Lung (tissue), 12 donors: Measurements from ENCODE around the gene ZNF154. TPM values are rescaled to one million over a fixed set of nuclear protein-coding genes. Genes with fewer than 3 reads are reported as not detected.

Source experiments
- ATAC-seq: fragments of 200-7000 bp; cut with Tn5 transposase; one replicate; pipeline ENCODE4 v1.9.1; 2020; ENCODE audit warnings: moderate number of reproducible peaks; ENCODE audit not compliant: insufficient read depth, low FRiP score
- DNase-seq, 3 donors: peaks; one replicate each; pipeline ENCODE4 v3.0.0-alpha.2; 2013 to 2017
- H3K27ac ChIP-seq, 2 donors: one replicate each; pipeline ENCODE4 v1.5.1; 2013; ENCODE audit warnings: mild to moderate bottlenecking in 2 of 2, moderate library complexity in 2 of 2, control low read depth in 1 of 2, inconsistent platforms in 1 of 2, low read depth in 1 of 2, low read length in 1 of 2
- H3K27me3 ChIP-seq, 3 donors: one replicate each; pipeline ENCODE4 v1.5.1; 2013; ENCODE audit warnings: low read length in 2 of 3; ENCODE audit not compliant: control insufficient read depth in 3 of 3, insufficient read depth in 3 of 3
- H3K36me3 ChIP-seq, 4 donors: one replicate each; pipeline ENCODE4 v1.5.1; 2013; ENCODE audit warnings: low read length in 4 of 4, mild to moderate bottlenecking in 1 of 4, moderate library complexity in 1 of 4; ENCODE audit not compliant: control insufficient read depth in 4 of 4, insufficient read depth in 4 of 4
- H3K4me1 ChIP-seq, 5 donors: one replicate each; pipeline ENCODE4 v1.5.1; 2013; ENCODE audit warnings: low read length in 5 of 5, mild to moderate bottlenecking in 2 of 5, moderate library complexity in 1 of 5; ENCODE audit not compliant: control insufficient read depth in 5 of 5, insufficient read depth in 5 of 5
- H3K4me3 ChIP-seq: one replicate; pipeline ENCODE4 v1.5.1; 2013; ENCODE audit warnings: mild to moderate bottlenecking, control low read depth, moderate library complexity
- H3K9ac ChIP-seq, 2 donors: one replicate each; pipeline ENCODE4 v1.5.1; 2013; ENCODE audit warnings: low read length in 2 of 2, control low read depth in 1 of 2; ENCODE audit not compliant: insufficient read depth in 1 of 2
- H3K9me3 ChIP-seq, 4 donors: one replicate each; pipeline ENCODE4 v1.5.1; 2013; ENCODE audit warnings: low read length in 3 of 4, mild to moderate bottlenecking in 1 of 4, moderate library complexity in 1 of 4; ENCODE audit not compliant: control insufficient read depth in 4 of 4, insufficient read depth in 3 of 4
- WGBS, 2 donors: extraction: QIAGEN DNeasy Blood & Tissue Kit; methylation state at CpG; one replicate each; pipeline ENCODE4 v1.1.7; 2013; 5-methylcytosine and 5-hydroxymethylcytosine counted together
- polyA plus RNA-seq, 2 donors: library from polyadenylated mRNA; stranded (reverse); fragments of 200-250 nt; gene quantifications; one replicate each; pipeline ENCODE4 v1.2.1, GENCODE V29; 2013
- total RNA-seq, 2 donors: library from RNA; depleted of rRNA in 1 of 2; stranded (reverse); fragments of >200 nt in 1 of 2; gene quantifications; one replicate each; pipeline ENCODE4 v1.2.1, GENCODE V29; 2014 to 2021
- TF ChIP-seq, protein P1 (sequence below): IDR thresholded peaks from 2 replicates; pipeline ENCODE4 v1.5.1; 2012; ENCODE audit warnings: mild to moderate bottlenecking; ENCODE audit errors: control extremely low read depth, extremely low read depth
- donor health status: control.
- donor health status: control.
- donor health status: Bipolar disorder and iron deficiency.
- donor health status: healthy.
- donor health status: DM: yes; HTN: yes; CAD: no.

The ZNF154 gene
- total and polyA plus RNA-seq, 4 donors = 1.2 to 34.6 (median 2.8) TPM

DNA sequence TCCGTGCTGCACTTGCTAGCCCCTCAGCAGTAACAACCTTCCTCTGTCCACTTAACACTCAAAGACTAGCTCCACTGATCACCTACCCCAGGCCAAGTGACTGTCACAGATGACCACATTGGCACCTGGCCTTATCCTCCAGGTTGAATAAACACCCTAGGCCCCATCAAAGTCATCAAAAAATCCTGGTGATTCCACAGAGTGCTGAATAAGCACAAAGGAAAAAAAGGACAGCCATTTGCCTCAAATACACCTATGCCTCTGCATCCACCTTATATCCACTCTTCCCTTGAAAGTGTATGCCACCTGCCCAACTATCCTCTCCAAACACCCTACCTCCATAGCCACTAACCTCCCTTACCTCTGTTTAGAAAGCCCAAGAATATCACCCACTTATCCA lies 2.7 kb downstream of the ZNF154 start:
- H3K4me3 ChIP-seq = no peak overlapping the region
- no peak for DNase-seq
- peaks cover 0 to 18% (median 3%) of the 10 kb centered on the region in 5 donors for H3K4me1 ChIP-seq
- no peak overlapping the region for H3K9ac ChIP-seq
- no peaks in the 10 kb centered on the region for H3K27me3 ChIP-seq
- peaks cover 5 to 61% (median 41%) of the 10 kb centered on the region in 4 donors for H3K36me3 ChIP-seq
- no peak for ATAC-seq
- TF ChIP-seq, protein P1, sequence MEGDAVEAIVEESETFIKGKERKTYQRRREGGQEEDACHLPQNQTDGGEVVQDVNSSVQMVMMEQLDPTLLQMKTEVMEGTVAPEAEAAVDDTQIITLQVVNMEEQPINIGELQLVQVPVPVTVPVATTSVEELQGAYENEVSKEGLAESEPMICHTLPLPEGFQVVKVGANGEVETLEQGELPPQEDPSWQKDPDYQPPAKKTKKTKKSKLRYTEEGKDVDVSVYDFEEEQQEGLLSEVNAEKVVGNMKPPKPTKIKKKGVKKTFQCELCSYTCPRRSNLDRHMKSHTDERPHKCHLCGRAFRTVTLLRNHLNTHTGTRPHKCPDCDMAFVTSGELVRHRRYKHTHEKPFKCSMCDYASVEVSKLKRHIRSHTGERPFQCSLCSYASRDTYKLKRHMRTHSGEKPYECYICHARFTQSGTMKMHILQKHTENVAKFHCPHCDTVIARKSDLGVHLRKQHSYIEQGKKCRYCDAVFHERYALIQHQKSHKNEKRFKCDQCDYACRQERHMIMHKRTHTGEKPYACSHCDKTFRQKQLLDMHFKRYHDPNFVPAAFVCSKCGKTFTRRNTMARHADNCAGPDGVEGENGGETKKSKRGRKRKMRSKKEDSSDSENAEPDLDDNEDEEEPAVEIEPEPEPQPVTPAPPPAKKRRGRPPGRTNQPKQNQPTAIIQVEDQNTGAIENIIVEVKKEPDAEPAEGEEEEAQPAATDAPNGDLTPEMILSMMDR = no peak
- H3K27ac ChIP-seq = no peak overlapping the region
- peaks cover 0 to 78% (median 42%) of the 10 kb centered on the region in 4 donors for H3K9me3 ChIP-seq
- WGBS, 2 donors = 96 to 97% methylated on average over 1 of the region's 1 CpG

DNA sequence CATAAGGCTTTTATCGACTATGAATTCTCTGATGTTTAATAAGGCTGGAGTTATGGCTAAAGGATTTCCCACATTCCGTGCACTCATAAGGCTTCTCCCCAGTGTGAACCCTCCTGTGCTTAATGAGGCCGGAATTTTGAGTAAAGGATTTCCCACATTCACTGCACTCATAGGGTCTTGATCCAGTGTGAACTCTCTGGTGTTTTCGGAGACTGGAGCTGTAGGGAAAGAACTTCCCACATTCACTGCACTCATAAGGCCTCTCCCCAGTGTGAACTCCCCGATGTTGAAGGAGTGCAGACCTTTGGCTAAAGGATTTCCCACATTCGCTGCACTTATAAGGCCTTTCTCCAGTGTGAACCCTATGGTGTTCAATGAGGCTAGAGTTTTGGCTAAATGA lies 7.4 kb downstream of the ZNF154 start:
- Histone ChIP-seq H3K27ac (no peak overlapping the region), H3K27me3 (no peaks in the 10 kb centered on the region), H3K4me3 (no peak overlapping the region), H3K4me1 (peaks cover 0 to 3% (median 0%) of the 10 kb centered on the region in 5 donors), H3K9ac (no peak overlapping the region), H3K36me3 (peaks cover 6 to 80% (median 59%) of the 10 kb centered on the region in 4 donors), H3K9me3 (peaks cover 0 to 63% (median 47%) of the 10 kb centered on the region in 4 donors)
- ATAC-seq (no peak), DNase-seq (no peak)
- WGBS, 2 donors = 97% methylated on average over 6 of the region's 6 CpGs
- TF ChIP-seq, protein P1 = no peak

DNA sequence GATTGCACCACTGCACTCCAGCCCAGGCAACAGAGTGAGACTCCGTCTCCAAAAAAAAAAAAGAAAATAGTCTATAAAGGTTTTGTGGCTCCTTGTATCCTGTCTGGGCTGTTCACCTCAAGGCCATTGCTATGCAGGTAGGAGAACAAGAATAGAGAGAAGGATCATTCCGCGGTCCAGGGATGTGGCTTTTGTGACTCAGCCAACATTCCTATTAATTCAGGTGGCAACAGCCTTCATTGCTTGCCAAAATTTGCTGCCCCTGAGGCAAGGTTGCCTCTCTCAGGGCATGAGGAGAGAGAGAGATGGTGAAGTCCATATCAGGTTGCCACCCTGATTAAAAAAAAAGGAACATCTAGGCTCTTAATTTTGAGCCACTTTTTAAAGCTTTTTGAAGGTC lies 19.3 kb downstream of the ZNF154 start:
- Histone ChIP-seq H3K4me3 (no peak overlapping the region), H3K4me1 (no peaks in the 10 kb centered on the region), H3K27ac (no peak overlapping the region), H3K27me3 (no peaks in the 10 kb centered on the region), H3K9ac (no peak overlapping the region), H3K9me3 (peaks cover 0 to 64% (median 43%) of the 10 kb centered on the region in 4 donors), H3K36me3 (peaks cover 20 to 55% (median 41%) of the 10 kb centered on the region in 4 donors)
- TF ChIP-seq, protein P1 = no peak
- ATAC-seq (no peak), DNase-seq (no peak)
- 99 to 100% methylated on average over 3 of the region's 3 CpGs for WGBS, 2 donors
